Retinal pigment epithelial cell (primary cell): Measurements from ENCODE around the gene FZR1.

Experiments
- DNase-seq: peaks from one replicate; pipeline ENCODE4 v3.0.0-alpha.2; 2010; ENCODE audit warnings: low read depth
- H3K4me3 ChIP-seq: 2 replicates; pipeline ENCODE4 v1.5.1; 2011; ENCODE audit warnings: mild to moderate bottlenecking, low read length, control low read depth, moderate library complexity
- CTCF ChIP-seq: conservative IDR thresholded peaks from 2 replicates; pipeline ENCODE4 v1.5.1; 2011; ENCODE audit warnings: low read depth, low read length, control low read depth, inconsistent platforms

FZR1 gene

GRCh38 chr19:3479834-3480215, 26.3 kb upstream of the FZR1 start:
- no peak for DNase-seq
- H3K4me3 ChIP-seq, result no peak overlapping the region
- no peak for TF ChIP-seq CTCF

- DNase-seq, result no peak
- no peak for TF ChIP-seq CTCF
- no peak within 1 kb of the TSS for H3K4me3 ChIP-seq
Observed at GRCh38 chr19:3480383-3481091, 25.6 kb upstream of the FZR1 start, which contains the start of gene SMIM24. TSS of gene SMIM24 (minus strand) at chr19:3480525. CDS start at chr19:3480463, 62 bp downstream.

GRCh38 chr19:3481241-3482090, 24.6 kb upstream of the FZR1 start:
- H3K4me3 ChIP-seq, result no peak overlapping the region
- no peak for DNase-seq
- TF ChIP-seq CTCF, result no peak

GRCh38 chr19:3482507-3483225, 23.4 kb upstream of the FZR1 start:
- H3K4me3 ChIP-seq, result peak overlapping the region; percentile 30
- no peak for TF ChIP-seq CTCF
- DNase-seq, result no peak

- peak within 1 kb of the TSS; percentile 30 for H3K4me3 ChIP-seq
Observed at GRCh38 chr19:3483226-3483628, 22.9 kb upstream of the FZR1 start, which contains the start of gene SMIM44. TSS of gene SMIM44 (minus strand) at chr19:3483441. CDS start at chr19:3483403, 38 bp downstream.

More at GRCh38 chr19:3483226-3483628, 22.9 kb upstream of the FZR1 start, which contains the start of gene SMIM44:
- TF ChIP-seq CTCF, result no peak
- no peak for DNase-seq
